CD14-positive monocyte (primary cell): ENCODE data around the gene OR2T8. TPM values are rescaled to one million over a fixed set of nuclear protein-coding genes. Genes with fewer than 3 reads are reported as not detected.

ENCODE experiments used
- DNase-seq, 3 donors: peaks; one replicate each; pipeline ENCODE4 v3.0.0-alpha.2; 2011 to 2022
- H2AFZ ChIP-seq: 2 replicates; pipeline ENCODE4 v1.6.0; 2012; ENCODE audit warnings: mild to moderate bottlenecking, low read depth, low read length, inconsistent platforms; ENCODE audit not compliant: insufficient read depth, poor library complexity, severe bottlenecking
- H3K27ac ChIP-seq, 2 donors: 1 replicate in 1 of 2; 2 replicates in 1 of 2; pipeline ENCODE4 v1.5.1; 2012 to 2013; ENCODE audit warnings: low read length in 2 of 2, control low read depth in 1 of 2, inconsistent platforms in 1 of 2, low read depth in 1 of 2, mild to moderate bottlenecking in 1 of 2
- H3K27me3 ChIP-seq, 2 donors: one replicate each; pipeline versions ENCODE4 v1.6.0 to v1.6.1; 2011 to 2013; ENCODE audit warnings: low read length in 2 of 2; ENCODE audit not compliant: control insufficient read depth in 2 of 2, insufficient read depth in 2 of 2
- H3K36me3 ChIP-seq, 2 donors: replicated peaks in 1 of 2; 1 replicate in 1 of 2; 2 replicates in 1 of 2; pipeline versions ENCODE4 v1.5.1 to v1.6.1; 2012 to 2013; ENCODE audit warnings: low read length in 2 of 2, control low read depth in 1 of 2, inconsistent platforms in 1 of 2, mild to moderate bottlenecking in 1 of 2; ENCODE audit not compliant: insufficient read depth in 2 of 2, control insufficient read depth in 1 of 2
- H3K4me1 ChIP-seq, 2 donors: 1 replicate in 1 of 2; 2 replicates in 1 of 2; pipeline versions ENCODE4 v1.5.1 to v1.6.1; 2012 to 2013; ENCODE audit warnings: low read length in 2 of 2, control low read depth in 1 of 2, inconsistent platforms in 1 of 2, mild to moderate bottlenecking in 1 of 2, moderate library complexity in 1 of 2; ENCODE audit not compliant: insufficient read depth in 2 of 2, control insufficient read depth in 1 of 2
- H3K4me2 ChIP-seq: replicated peaks from 2 replicates; pipeline ENCODE3; 2012; ENCODE audit warnings: low read length, moderate library complexity, mild to moderate bottlenecking; ENCODE audit not compliant: poor library complexity, severe bottlenecking; ENCODE audit errors: extremely low read depth
- H3K4me3 ChIP-seq, 3 experiments: fragments of 200-600 bp in 1 of 3; sonication (generic) in 1 of 3; replicated peaks in 1 of 3; 1 replicate in 2 of 3; 2 replicates in 1 of 3; pipeline ENCODE4 v1.5.1; 2011 to 2013; ENCODE audit warnings: low read length in 3 of 3, mild to moderate bottlenecking in 3 of 3, control low read depth in 2 of 3, low read depth in 2 of 3, inconsistent platforms in 1 of 3, moderate library complexity in 1 of 3
- H3K79me2 ChIP-seq: 2 replicates; pipeline ENCODE4 v1.6.0; 2012; ENCODE audit warnings: mild to moderate bottlenecking, control low read depth, inconsistent platforms, low read length, moderate library complexity; ENCODE audit not compliant: insufficient read depth
- H3K9ac ChIP-seq: 2 replicates; pipeline ENCODE4 v1.6.0; 2017; ENCODE audit warnings: low read length, mild to moderate bottlenecking; ENCODE audit not compliant: insufficient read depth, poor library complexity, severe bottlenecking
- H3K9me3 ChIP-seq, 2 donors: replicated peaks in 1 of 2; 1 replicate in 1 of 2; 2 replicates in 1 of 2; pipeline versions ENCODE4 v1.5.1 to v1.6.1; 2012 to 2013; ENCODE audit warnings: low read length in 2 of 2, control low read depth in 1 of 2; ENCODE audit not compliant: control insufficient read depth in 1 of 2, insufficient read depth in 1 of 2
- H4K20me1 ChIP-seq: 2 replicates; pipeline ENCODE4 v1.6.0; 2012; ENCODE audit warnings: mild to moderate bottlenecking, low read length, control low read depth, moderate library complexity; ENCODE audit not compliant: insufficient read depth
- H3K27ac Mint-ChIP-seq, 7 donors: one replicate each; pipeline ENCODE4 v1.8.0; 2020; ENCODE audit warnings: mild to moderate bottlenecking in 7 of 7, mixed read lengths in 7 of 7, moderate library complexity in 6 of 7, inconsistent platforms in 2 of 7
- H3K27me3 Mint-ChIP-seq, 3 donors: one replicate each; pipeline ENCODE4 v1.8.0; 2021 to 2022; ENCODE audit warnings: low read depth in 3 of 3, mild to moderate bottlenecking in 3 of 3, mixed read lengths in 3 of 3, moderate library complexity in 3 of 3, inconsistent platforms in 1 of 3
- H3K36me3 Mint-ChIP-seq, 2 donors: one replicate each; pipeline ENCODE4 v1.8.0; 2020; ENCODE audit warnings: mixed read lengths in 2 of 2, inconsistent platforms in 1 of 2, mild to moderate bottlenecking in 1 of 2
- H3K4me1 Mint-ChIP-seq: one replicate; pipeline ENCODE4 v1.8.0; 2020; ENCODE audit warnings: mild to moderate bottlenecking, mixed read lengths
- H3K4me3 Mint-ChIP-seq, 2 donors: one replicate each; pipeline ENCODE4 v1.8.0; 2020; ENCODE audit warnings: mild to moderate bottlenecking in 2 of 2, mixed read lengths in 2 of 2, moderate library complexity in 1 of 2
- H3K9me3 Mint-ChIP-seq, 7 donors: one replicate each; pipeline ENCODE4 v1.8.0; 2020 to 2022; ENCODE audit warnings: mixed read lengths in 7 of 7, mild to moderate bottlenecking in 6 of 7, moderate library complexity in 6 of 7, inconsistent platforms in 2 of 7
- WGBS: methylation state at CpG from one replicate; pipeline ENCODE4 v1.1.5; 2013; ENCODE audit warnings: missing lambda C conversion rate; ENCODE audit not compliant: insufficient coverage; 5-methylcytosine and 5-hydroxymethylcytosine counted together
- intact Hi-C, 2 donors: fragments of 100-400 bp; cut with micrococcal nuclease; formaldehyde crosslinking; loops; one replicate each; pipeline versions ENCODE4 v1.15.0 to v1.15.1; 2023
- polyA plus RNA-seq, 3 donors: library from polyadenylated mRNA; depleted of rRNA in 1 of 3; unstranded in 2 of 3; stranded (reverse) in 1 of 3; fragments of 300-500 nt in 2 of 3; fragments of >200 nt in 1 of 3; fragmentation: Illumina TruSeq in 2 of 3; gene quantifications; 1 replicate in 2 of 3; 2 replicates in 1 of 3; pipeline ENCODE4 v1.2.3, GENCODE V29; 2012 to 2021
- TF ChIP-seq, protein P1 (sequence below): fragments of 200-600 bp; IDR thresholded peaks from one replicate; pipeline ENCODE4 v1.8.0; 2022; ENCODE audit warnings: antibody characterized with exemption, mild to moderate bottlenecking

Gene OR2T8
- polyA plus RNA-seq, 3 donors = not detected

DNA sequence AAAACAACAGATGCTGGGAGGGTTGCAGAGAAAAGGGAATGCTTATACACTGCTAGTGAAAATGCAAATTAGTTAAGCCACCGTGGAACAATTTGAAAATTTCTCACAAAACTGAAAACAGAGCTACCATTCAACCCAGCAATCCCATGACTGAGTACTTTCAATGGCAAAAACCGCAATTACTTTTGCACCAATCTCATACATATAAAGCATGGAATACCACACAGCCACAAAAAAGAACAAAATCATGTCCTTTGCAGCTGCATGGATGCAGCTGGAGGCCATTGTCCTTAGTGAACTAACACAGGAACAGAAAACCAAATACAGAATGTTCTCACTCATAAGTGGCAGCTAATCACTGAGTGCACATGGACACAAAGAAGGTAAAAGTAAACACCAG, 6.3 kb upstream of the OR2T8 start:
- TF ChIP-seq, protein P1, sequence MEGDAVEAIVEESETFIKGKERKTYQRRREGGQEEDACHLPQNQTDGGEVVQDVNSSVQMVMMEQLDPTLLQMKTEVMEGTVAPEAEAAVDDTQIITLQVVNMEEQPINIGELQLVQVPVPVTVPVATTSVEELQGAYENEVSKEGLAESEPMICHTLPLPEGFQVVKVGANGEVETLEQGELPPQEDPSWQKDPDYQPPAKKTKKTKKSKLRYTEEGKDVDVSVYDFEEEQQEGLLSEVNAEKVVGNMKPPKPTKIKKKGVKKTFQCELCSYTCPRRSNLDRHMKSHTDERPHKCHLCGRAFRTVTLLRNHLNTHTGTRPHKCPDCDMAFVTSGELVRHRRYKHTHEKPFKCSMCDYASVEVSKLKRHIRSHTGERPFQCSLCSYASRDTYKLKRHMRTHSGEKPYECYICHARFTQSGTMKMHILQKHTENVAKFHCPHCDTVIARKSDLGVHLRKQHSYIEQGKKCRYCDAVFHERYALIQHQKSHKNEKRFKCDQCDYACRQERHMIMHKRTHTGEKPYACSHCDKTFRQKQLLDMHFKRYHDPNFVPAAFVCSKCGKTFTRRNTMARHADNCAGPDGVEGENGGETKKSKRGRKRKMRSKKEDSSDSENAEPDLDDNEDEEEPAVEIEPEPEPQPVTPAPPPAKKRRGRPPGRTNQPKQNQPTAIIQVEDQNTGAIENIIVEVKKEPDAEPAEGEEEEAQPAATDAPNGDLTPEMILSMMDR = no peak
- Mint-ChIP-seq H3K9me3 (peaks cover 0 to 3% (median 1%) of the 10 kb centered on the region in 7 donors), H3K4me1 (no peaks in the 10 kb centered on the region), H3K36me3 (no peaks in the 10 kb centered on the region), H3K27ac (no peak overlapping the region), H3K4me3 (no peak overlapping the region), H3K27me3 (no peaks in the 10 kb centered on the region)
- H4K20me1 ChIP-seq = no peaks in the 10 kb centered on the region
- H3K79me2 ChIP-seq = no peaks in the 10 kb centered on the region
- no peaks in the 10 kb centered on the region for H3K4me1 ChIP-seq
- no peak overlapping the region for H3K9ac ChIP-seq
- H3K4me3 ChIP-seq = no peak overlapping the region
- no peak for DNase-seq
- 83% methylated on average over 2 of the region's 2 CpGs for WGBS
- H3K9me3 ChIP-seq = no peaks in the 10 kb centered on the region
- H3K4me2 ChIP-seq = no peak overlapping the region
- intact Hi-C loops = no loop called here
- H3K36me3 ChIP-seq = no peaks in the 10 kb centered on the region
- H2AFZ ChIP-seq = no peak overlapping the region
- no peaks in the 10 kb centered on the region for H3K27me3 ChIP-seq
- H3K27ac ChIP-seq = no peak overlapping the region

DNA sequence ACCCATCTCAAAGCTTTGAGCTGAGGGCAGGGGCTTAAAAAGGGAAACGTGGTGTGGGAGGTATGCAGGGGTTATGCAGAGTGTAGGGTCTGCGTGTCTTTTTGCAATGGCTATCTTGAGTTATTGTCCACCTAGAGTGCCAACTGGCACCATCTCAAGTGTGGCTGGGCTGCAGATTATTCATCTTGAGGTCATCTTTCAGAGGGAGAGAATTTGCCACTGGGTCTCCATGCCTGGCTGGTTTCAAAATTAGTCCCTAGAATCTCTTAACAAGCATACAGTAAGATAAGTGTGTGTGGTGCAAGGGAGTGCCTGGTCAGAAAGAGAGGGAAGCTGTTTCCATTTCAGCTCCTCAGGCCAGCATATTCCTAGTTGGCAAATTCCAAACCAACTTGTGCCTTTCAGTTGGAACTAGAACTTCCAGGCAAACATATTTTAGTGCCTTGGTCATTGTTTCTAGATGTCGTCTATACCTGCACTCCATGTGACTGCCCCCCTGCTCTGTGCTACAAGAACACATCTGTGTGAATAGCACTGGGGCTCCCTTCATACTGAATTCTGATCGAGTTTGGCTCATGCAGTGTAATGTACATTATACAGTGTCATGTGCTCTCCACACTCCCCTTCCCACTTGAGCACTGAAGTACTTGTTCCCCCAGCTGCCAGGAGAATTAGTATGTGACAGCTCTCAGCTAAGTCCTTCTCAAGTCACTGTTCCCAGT, 5.0 kb upstream of the OR2T8 start:
- H3K4me1 Mint-ChIP-seq = no peaks in the 10 kb centered on the region
- DNase-seq = no peak

More for the DNA sequence above, 5.0 kb upstream of the OR2T8 start:
- H3K4me1 ChIP-seq = no peaks in the 10 kb centered on the region
- H3K27me3 Mint-ChIP-seq = no peaks in the 10 kb centered on the region
- H3K27ac Mint-ChIP-seq = no peak overlapping the region
- H4K20me1 ChIP-seq = no peaks in the 10 kb centered on the region
- H3K9me3 Mint-ChIP-seq = peaks cover 0 to 3% (median 1%) of the 10 kb centered on the region in 7 donors
- no peak overlapping the region for H3K4me3 ChIP-seq
- H3K27ac ChIP-seq = no peak overlapping the region
- H3K9ac ChIP-seq = no peak overlapping the region
- no peaks in the 10 kb centered on the region for H3K36me3 Mint-ChIP-seq
- no peaks in the 10 kb centered on the region for H3K27me3 ChIP-seq
- WGBS = 63% methylated on average over 3 of the region's 4 CpGs
- no peak overlapping the region for H3K4me2 ChIP-seq
- H3K9me3 ChIP-seq = no peaks in the 10 kb centered on the region
- H3K36me3 ChIP-seq = no peaks in the 10 kb centered on the region
- no peaks in the 10 kb centered on the region for H3K79me2 ChIP-seq
- TF ChIP-seq, protein P1 = no peak
- no peak overlapping the region for H2AFZ ChIP-seq
- intact Hi-C loops = no loop called here
- H3K4me3 Mint-ChIP-seq = no peak overlapping the region
